Measurements from ENCODE around the gene TOP1.

DNA sequence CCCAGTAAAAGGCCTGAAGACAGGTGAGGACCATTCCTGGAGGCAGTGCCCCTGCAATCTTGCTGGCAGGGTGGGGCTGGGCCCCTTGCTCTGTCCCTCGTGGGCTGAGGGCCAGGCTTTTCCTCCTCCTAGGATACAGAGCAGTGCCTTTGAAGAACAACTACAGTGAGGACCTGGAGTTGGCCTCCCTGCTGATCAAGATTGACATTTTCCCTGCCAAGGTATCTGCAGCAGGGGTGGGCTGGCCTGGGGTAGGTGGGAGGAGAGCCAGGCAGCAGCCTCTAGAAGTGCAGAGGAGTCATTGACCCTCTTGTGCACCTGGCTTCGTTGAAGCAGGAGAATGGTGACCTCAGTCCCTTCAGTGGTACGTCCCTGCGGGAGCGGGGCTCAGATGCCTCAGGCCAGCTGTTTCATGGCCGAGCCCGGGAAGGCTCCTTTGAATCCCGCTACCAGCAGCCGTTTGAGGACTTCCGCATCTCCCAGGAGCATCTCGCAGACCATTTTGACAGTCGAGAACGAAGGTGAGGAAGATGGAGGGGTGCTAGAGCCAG is 145.2 kb downstream of the TOP1 start:
- TF ChIP-seq, protein P1, sequence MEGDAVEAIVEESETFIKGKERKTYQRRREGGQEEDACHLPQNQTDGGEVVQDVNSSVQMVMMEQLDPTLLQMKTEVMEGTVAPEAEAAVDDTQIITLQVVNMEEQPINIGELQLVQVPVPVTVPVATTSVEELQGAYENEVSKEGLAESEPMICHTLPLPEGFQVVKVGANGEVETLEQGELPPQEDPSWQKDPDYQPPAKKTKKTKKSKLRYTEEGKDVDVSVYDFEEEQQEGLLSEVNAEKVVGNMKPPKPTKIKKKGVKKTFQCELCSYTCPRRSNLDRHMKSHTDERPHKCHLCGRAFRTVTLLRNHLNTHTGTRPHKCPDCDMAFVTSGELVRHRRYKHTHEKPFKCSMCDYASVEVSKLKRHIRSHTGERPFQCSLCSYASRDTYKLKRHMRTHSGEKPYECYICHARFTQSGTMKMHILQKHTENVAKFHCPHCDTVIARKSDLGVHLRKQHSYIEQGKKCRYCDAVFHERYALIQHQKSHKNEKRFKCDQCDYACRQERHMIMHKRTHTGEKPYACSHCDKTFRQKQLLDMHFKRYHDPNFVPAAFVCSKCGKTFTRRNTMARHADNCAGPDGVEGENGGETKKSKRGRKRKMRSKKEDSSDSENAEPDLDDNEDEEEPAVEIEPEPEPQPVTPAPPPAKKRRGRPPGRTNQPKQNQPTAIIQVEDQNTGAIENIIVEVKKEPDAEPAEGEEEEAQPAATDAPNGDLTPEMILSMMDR (conservative IDR thresholded peaks at IDR 0.05 in 1 of 2, IDR thresholded peaks at IDR 0.05 in 1 of 2; ENCODE audit: extremely low read depth in 1 of 2, insufficient read depth in 1 of 2, low read depth in 1 of 2, low read length in 2 of 2) = no peak
- no peak for TF ChIP-seq EZH2 (IDR thresholded peaks at IDR 0.05; ENCODE audit: borderline replicate concordance, low read length)
